ENCODE results near the gene CRIM1.

The CRIM1 gene

GRCh38 chr2:36427790-36428243 lies 72.2 kb downstream of the CRIM1 start:
- Histone ChIP-seq H3K27ac (peak overlapping the region; percentile 19 to 78), H3K4me3 (no peak overlapping the region)
- TF ChIP-seq CTCF (IDR thresholded peaks at IDR 0.05) = no peak
- DNase-seq (ENCODE audit: low spot score) = no peak

- no peak for DNase-seq (ENCODE audit: low spot score)
- no peak for TF ChIP-seq CTCF (IDR thresholded peaks at IDR 0.05)
- peak overlapping the region; percentile 78 to 86 for H3K27ac ChIP-seq
- peak overlapping the region; percentile 1 for H3K4me3 ChIP-seq
Measured at GRCh38 chr2:36430549-36430948, 75.0 kb downstream of the CRIM1 start.

- TF ChIP-seq CTCF (IDR thresholded peaks at IDR 0.05) = no peak
- Histone ChIP-seq H3K4me3 (no peak overlapping the region), H3K27ac (peak overlapping the region; percentile 78 to 90)
- no peak for DNase-seq (ENCODE audit: low spot score)
Measured at GRCh38 chr2:36432479-36432878, 76.9 kb downstream of the CRIM1 start.

- peak overlapping the region; percentile 78 to 90 for H3K27ac ChIP-seq
- peak overlapping the region; percentile 45 for H3K4me3 ChIP-seq
- TF ChIP-seq CTCF (IDR thresholded peaks at IDR 0.05) = no peak
- no peak for DNase-seq (ENCODE audit: low spot score)
Measured at GRCh38 chr2:36433311-36434217, 78.0 kb downstream of the CRIM1 start.

- TF ChIP-seq CTCF (IDR thresholded peaks at IDR 0.05) = no peak
- H3K4me3 ChIP-seq = peak overlapping the region; percentile 27
- no peak for DNase-seq (ENCODE audit: low spot score)
- H3K27ac ChIP-seq = peak overlapping the region; percentile 73 to 88
Measured at GRCh38 chr2:36438449-36438977, 82.9 kb downstream of the CRIM1 start.

- TF ChIP-seq CTCF (IDR thresholded peaks at IDR 0.05) = no peak
- peak overlapping the region; percentile 27 for H3K4me3 ChIP-seq
- no peak for DNase-seq (ENCODE audit: low spot score)
- peak overlapping the region; percentile 73 to 88 for H3K27ac ChIP-seq
Measured at GRCh38 chr2:36439084-36439483, 83.5 kb downstream of the CRIM1 start.

All from coronary artery (tissue), 2 donors.